WTC11 (cell line): ENCODE measurements around the gene OPA1. TPM values are rescaled to one million over a fixed set of nuclear protein-coding genes. Genes with fewer than 3 reads are reported as not detected.

Experiments used
- ATAC-seq: fragments of 200-7000 bp; cut with Tn5 transposase; 2 replicates; pipeline ENCODE4 v1.10.0; 2021; ENCODE audit warnings: mild to moderate bottlenecking, moderate library complexity
- CTCF ChIA-PET: fragments of 300-600 bp; sonication (Branson Sonifier 250); formaldehyde crosslinking; loops from one replicate; lab custom pipeline; 2021; ENCODE audit warnings: antibody characterized with exemption; lab: Charles Lee
- POLR2A ChIA-PET: fragments of 350-600 bp; sonication (Branson Sonifier 250); formaldehyde crosslinking; loops from one replicate; lab custom pipeline; 2021; ENCODE audit warnings: antibody characterized with exemption; lab: Charles Lee
- DNase-seq: peaks from one replicate; pipeline ENCODE4 v3.0.0; 2021; ENCODE audit warnings: low spot score
- H3K27ac Mint-ChIP-seq: 2 replicates; pipeline ENCODE4 v1.8.0; 2021; ENCODE audit warnings: mixed read lengths
- H3K27me3 Mint-ChIP-seq: 2 replicates; pipeline ENCODE4 v1.8.0; 2021; ENCODE audit warnings: low read depth, mild to moderate bottlenecking, moderate library complexity, mixed read lengths
- H3K36me3 Mint-ChIP-seq: 2 replicates; pipeline ENCODE4 v1.8.0; 2021; ENCODE audit warnings: mixed read lengths
- H3K4me1 Mint-ChIP-seq: 2 replicates; pipeline ENCODE4 v1.8.0; 2022; ENCODE audit warnings: mixed read lengths
- H3K4me3 Mint-ChIP-seq: 2 replicates; pipeline ENCODE4 v1.8.0; 2021; ENCODE audit warnings: mild to moderate bottlenecking, moderate library complexity, mixed read lengths
- H3K9me3 Mint-ChIP-seq: 2 replicates; pipeline ENCODE4 v1.8.0; 2021; ENCODE audit warnings: mixed read lengths
- EMX1 ChIP-seq: fragments of 250-450 bp; sonication (Bioruptor Pico); IDR thresholded peaks from 2 replicates; pipeline ENCODE4 v1.8.0; 2021; ENCODE audit warnings: mild to moderate bottlenecking
- FOXK1 ChIP-seq: sonication (generic); formaldehyde crosslinking; IDR thresholded peaks from 2 replicates; pipeline ENCODE4 v1.8.0; 2022; ENCODE audit warnings: mild to moderate bottlenecking, moderate library complexity, missing genetic modification reagents
- GABPB1 ChIP-seq: sonication (generic); formaldehyde crosslinking; IDR thresholded peaks from 2 replicates; pipeline ENCODE4 v1.8.1; 2023; ENCODE audit warnings: mild to moderate bottlenecking, missing genetic modification reagents
- OVOL2 ChIP-seq: fragments of 250-450 bp; sonication (Bioruptor Pico); IDR thresholded peaks from 2 replicates; pipeline ENCODE4 v1.9.0; 2021; ENCODE audit warnings: mild to moderate bottlenecking, borderline replicate concordance
- SMAD4 ChIP-seq: sonication (generic); formaldehyde crosslinking; IDR thresholded peaks from 2 replicates; pipeline ENCODE4 v1.8.0; 2022; ENCODE audit warnings: mild to moderate bottlenecking, missing genetic modification reagents
- SOX15 ChIP-seq: fragments of 250-450 bp; sonication (Bioruptor Pico); IDR thresholded peaks from 2 replicates; pipeline ENCODE4 v1.9.0; 2021; ENCODE audit warnings: mild to moderate bottlenecking
- ZNF121 ChIP-seq: sonication (generic); formaldehyde crosslinking; IDR thresholded peaks from 2 replicates; pipeline ENCODE4 v1.8.0; 2023; ENCODE audit warnings: missing genetic modification reagents
- ZNF138 ChIP-seq: sonication (generic); formaldehyde crosslinking; conservative IDR thresholded peaks from 2 replicates; pipeline ENCODE4 v1.8.1; 2022; ENCODE audit warnings: mild to moderate bottlenecking, moderate library complexity, missing genetic modification reagents
- ZNF512 ChIP-seq: sonication (generic); formaldehyde crosslinking; IDR thresholded peaks from 2 replicates; pipeline ENCODE4 v1.8.1; 2022; ENCODE audit warnings: missing genetic modification reagents, borderline replicate concordance
- ZNF532 ChIP-seq: fragments of 250-450 bp; sonication (Bioruptor Pico); IDR thresholded peaks from 2 replicates; pipeline ENCODE4 v1.9.0; 2021; ENCODE audit warnings: mild to moderate bottlenecking, borderline replicate concordance
- total RNA-seq: library from RNA; stranded (reverse); gene quantifications from 3 replicates; pipeline ENCODE4 v1.2.3, GENCODE V29; 2021
- TF ChIP-seq, protein P1 (sequence below): fragments of 250-450 bp; sonication (Bioruptor Pico); IDR thresholded peaks from 2 replicates; pipeline ENCODE4 v2.1.2; 2022; ENCODE audit warnings: mild to moderate bottlenecking, moderate library complexity
- TF ChIP-seq, protein P2 (sequence below): sonication (generic); formaldehyde crosslinking; IDR thresholded peaks from 2 replicates; pipeline ENCODE4 v1.8.0; 2022; ENCODE audit warnings: missing genetic modification reagents
- TF ChIP-seq, protein P3 (sequence below): fragments of 250-450 bp; sonication (Bioruptor Pico); IDR thresholded peaks from 2 replicates; pipeline ENCODE4 v1.9.0; 2021; ENCODE audit warnings: mild to moderate bottlenecking

The OPA1 gene
- total RNA-seq, 1 experiment from 2014 or later: 84.7 TPM

DNA sequence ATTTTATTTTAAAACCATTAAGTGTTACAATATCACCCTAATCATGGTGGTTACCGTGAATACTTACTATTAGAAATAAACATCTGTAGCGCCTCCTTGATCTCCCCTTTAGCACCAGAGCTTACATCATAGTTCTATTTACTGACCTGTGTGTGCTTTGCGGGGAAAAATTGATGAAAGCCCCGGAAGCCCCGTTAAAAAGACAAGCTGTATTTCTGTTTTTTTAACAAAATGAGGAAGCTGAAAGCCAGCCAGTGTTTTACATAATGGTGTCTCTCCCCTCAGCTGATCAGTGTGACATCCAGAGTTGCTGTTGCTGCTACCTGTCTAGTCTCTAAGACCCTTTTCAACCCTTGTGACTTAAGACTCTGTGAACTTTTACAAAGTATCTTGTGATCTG is 100.8 kb downstream of the OPA1 start:
- CTCF ChIA-PET: interaction anchor here (1.9 kb wide), 1 partner anchor 11 kb away, joined by 5 read pairs; no protein-coding TSS in a partner anchor
- TF ChIP-seq SMAD4 (CRISPR knock-in tag): no peak
- TF ChIP-seq GABPB1 (CRISPR knock-in tag): peak; percentile 39; the same call in 1 of the 2 replicates
- H3K4me1 Mint-ChIP-seq: peaks cover 5% of the 10 kb centered on the region; the same call in 1 of the 2 replicates
- H3K4me3 Mint-ChIP-seq: no peak overlapping the region
- H3K9me3 Mint-ChIP-seq: no peaks in the 10 kb centered on the region
- H3K36me3 Mint-ChIP-seq: peaks cover 11% of the 10 kb centered on the region
- DNase-seq (no peak), ATAC-seq (no peak)
- POLR2A ChIA-PET: no interaction called here
- no peak overlapping the region for H3K27ac Mint-ChIP-seq
- H3K27me3 Mint-ChIP-seq: no peaks in the 10 kb centered on the region; the same call in 1 of the 2 replicates

DNA sequence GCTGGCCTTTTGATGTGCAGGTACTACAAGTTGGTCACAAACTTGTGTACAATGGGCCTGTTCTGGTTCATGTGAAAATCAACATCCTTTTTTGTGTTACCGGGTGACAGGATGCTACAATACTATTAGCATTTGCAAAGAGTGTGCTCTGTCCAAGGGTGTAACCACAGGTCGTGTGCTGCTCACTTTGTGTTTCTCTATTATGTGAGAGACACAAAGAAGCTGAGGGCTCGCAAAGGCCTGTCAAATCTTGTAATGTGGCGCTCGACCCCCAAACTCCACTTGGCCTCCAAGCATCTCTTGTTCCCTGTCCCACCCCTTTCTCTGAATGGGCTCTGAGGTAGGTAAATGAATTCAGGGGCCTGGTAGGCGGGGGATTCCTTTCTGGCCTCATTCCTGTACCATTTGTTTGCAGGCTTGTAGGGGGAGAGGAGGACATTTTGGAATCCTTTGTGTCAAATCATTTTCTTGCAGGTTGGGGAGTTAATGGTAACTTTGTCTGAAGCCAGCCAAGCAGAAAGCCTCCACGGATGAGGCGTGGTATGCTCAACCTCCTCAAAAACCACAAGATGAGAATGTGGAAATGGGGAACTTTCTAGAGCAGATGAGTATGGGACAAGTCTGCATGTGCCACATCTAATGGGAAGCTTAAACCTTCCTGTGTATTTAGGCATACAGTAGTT is 109.1 kb downstream of the OPA1 start:
- CTCF ChIA-PET: no interaction called here
- peak overlapping the region; percentile 43; the same call in 1 of the 2 replicates for H3K27ac Mint-ChIP-seq
- no peak for TF ChIP-seq ZNF532 (CRISPR knock-in tag)
- TF ChIP-seq, all 79 proteins: peak for 0
- no peak for DNase-seq
- ATAC-seq: peak; percentile 45
- no peaks in the 10 kb centered on the region for H3K36me3 Mint-ChIP-seq
- no peaks in the 10 kb centered on the region for H3K9me3 Mint-ChIP-seq
- POLR2A ChIA-PET: no interaction called here
- peaks cover 18% of the 10 kb centered on the region for H3K4me1 Mint-ChIP-seq
- no peak overlapping the region for H3K4me3 Mint-ChIP-seq
- no peaks in the 10 kb centered on the region for H3K27me3 Mint-ChIP-seq

DNA sequence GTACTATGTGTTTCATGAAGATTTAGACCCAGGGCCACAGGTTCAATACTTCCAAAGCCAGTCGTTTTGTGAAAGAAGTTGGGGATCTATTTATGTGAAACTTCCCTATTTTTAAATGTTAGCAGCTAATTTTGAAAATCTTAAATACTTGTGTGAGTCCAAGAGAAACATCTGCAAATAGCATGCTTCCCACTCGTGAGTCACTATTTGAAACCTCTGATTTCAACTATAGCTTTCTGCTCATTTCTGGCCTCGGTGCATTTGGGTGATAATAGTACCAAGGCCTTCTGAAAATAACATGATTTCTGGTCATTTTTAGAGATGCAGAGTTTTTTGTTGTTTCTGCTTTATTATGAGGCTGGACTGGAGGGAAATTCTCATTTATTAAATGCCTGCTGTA is 110.0 kb downstream of the OPA1 start:
- DNase-seq: no peak
- Mint-ChIP-seq H3K27ac (no peak overlapping the region), H3K4me1 (peaks cover 18% of the 10 kb centered on the region), H3K27me3 (no peaks in the 10 kb centered on the region), H3K36me3 (no peaks in the 10 kb centered on the region), H3K9me3 (no peaks in the 10 kb centered on the region), H3K4me3 (no peak overlapping the region)
- ChIA-PET POLR2A (no interaction called here), CTCF (no interaction called here)
- no peak for ATAC-seq
- TF ChIP-seq, protein P1, sequence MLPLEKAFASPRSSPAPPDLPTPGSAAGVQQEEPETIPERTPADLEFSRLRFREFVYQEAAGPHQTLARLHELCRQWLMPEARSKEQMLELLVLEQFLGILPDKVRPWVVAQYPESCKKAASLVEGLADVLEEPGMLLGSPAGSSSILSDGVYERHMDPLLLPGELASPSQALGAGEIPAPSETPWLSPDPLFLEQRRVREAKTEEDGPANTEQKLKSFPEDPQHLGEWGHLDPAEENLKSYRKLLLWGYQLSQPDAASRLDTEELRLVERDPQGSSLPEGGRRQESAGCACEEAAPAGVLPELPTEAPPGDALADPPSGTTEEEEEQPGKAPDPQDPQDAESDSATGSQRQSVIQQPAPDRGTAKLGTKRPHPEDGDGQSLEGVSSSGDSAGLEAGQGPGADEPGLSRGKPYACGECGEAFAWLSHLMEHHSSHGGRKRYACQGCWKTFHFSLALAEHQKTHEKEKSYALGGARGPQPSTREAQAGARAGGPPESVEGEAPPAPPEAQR: no peak
- TF ChIP-seq SOX15 (CRISPR knock-in tag) (no peak), ZNF512 (no peak), ZNF121 (CRISPR knock-in tag) (no peak), ZNF138 (CRISPR knock-in tag) (no peak), FOXK1 (CRISPR knock-in tag) (no peak), EMX1 (no peak), OVOL2 (no peak)
- TF ChIP-seq, protein P2, sequence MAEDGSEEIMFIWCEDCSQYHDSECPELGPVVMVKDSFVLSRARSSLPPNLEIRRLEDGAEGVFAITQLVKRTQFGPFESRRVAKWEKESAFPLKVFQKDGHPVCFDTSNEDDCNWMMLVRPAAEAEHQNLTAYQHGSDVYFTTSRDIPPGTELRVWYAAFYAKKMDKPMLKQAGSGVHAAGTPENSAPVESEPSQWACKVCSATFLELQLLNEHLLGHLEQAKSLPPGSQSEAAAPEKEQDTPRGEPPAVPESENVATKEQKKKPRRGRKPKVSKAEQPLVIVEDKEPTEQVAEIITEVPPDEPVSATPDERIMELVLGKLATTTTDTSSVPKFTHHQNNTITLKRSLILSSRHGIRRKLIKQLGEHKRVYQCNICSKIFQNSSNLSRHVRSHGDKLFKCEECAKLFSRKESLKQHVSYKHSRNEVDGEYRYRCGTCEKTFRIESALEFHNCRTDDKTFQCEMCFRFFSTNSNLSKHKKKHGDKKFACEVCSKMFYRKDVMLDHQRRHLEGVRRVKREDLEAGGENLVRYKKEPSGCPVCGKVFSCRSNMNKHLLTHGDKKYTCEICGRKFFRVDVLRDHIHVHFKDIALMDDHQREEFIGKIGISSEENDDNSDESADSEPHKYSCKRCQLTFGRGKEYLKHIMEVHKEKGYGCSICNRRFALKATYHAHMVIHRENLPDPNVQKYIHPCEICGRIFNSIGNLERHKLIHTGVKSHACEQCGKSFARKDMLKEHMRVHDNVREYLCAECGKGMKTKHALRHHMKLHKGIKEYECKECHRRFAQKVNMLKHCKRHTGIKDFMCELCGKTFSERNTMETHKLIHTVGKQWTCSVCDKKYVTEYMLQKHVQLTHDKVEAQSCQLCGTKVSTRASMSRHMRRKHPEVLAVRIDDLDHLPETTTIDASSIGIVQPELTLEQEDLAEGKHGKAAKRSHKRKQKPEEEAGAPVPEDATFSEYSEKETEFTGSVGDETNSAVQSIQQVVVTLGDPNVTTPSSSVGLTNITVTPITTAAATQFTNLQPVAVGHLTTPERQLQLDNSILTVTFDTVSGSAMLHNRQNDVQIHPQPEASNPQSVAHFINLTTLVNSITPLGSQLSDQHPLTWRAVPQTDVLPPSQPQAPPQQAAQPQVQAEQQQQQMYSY: no peak
- TF ChIP-seq, protein P3, sequence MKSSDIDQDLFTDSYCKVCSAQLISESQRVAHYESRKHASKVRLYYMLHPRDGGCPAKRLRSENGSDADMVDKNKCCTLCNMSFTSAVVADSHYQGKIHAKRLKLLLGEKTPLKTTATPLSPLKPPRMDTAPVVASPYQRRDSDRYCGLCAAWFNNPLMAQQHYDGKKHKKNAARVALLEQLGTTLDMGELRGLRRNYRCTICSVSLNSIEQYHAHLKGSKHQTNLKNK (CRISPR knock-in tag): no peak
